Fibroblast of pulmonary artery (primary cell): ENCODE data around the gene FOXA1.

ENCODE experiments used
- DNase-seq: peaks from one replicate; pipeline ENCODE4 v3.0.0-alpha.2; 2010; ENCODE audit warnings: low read depth
- H3K4me3 ChIP-seq: replicated peaks from 2 replicates; pipeline ENCODE4 v1.5.1; 2011; ENCODE audit warnings: low read depth, mild to moderate bottlenecking, control low read depth, low read length, moderate library complexity
- TF ChIP-seq, protein P1 (sequence below): IDR thresholded peaks from 2 replicates; pipeline ENCODE4 v1.5.1; 2011; ENCODE audit warnings: mild to moderate bottlenecking, control low read depth, low read length, inconsistent platforms; ENCODE audit errors: missing control alignments

Gene FOXA1

GRCh38 chr14:37585101-37585511, 9.9 kb downstream of the FOXA1 start:
- TF ChIP-seq, protein P1, sequence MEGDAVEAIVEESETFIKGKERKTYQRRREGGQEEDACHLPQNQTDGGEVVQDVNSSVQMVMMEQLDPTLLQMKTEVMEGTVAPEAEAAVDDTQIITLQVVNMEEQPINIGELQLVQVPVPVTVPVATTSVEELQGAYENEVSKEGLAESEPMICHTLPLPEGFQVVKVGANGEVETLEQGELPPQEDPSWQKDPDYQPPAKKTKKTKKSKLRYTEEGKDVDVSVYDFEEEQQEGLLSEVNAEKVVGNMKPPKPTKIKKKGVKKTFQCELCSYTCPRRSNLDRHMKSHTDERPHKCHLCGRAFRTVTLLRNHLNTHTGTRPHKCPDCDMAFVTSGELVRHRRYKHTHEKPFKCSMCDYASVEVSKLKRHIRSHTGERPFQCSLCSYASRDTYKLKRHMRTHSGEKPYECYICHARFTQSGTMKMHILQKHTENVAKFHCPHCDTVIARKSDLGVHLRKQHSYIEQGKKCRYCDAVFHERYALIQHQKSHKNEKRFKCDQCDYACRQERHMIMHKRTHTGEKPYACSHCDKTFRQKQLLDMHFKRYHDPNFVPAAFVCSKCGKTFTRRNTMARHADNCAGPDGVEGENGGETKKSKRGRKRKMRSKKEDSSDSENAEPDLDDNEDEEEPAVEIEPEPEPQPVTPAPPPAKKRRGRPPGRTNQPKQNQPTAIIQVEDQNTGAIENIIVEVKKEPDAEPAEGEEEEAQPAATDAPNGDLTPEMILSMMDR = no peak
- no peak for DNase-seq
- no peak overlapping the region for H3K4me3 ChIP-seq

DNA sequence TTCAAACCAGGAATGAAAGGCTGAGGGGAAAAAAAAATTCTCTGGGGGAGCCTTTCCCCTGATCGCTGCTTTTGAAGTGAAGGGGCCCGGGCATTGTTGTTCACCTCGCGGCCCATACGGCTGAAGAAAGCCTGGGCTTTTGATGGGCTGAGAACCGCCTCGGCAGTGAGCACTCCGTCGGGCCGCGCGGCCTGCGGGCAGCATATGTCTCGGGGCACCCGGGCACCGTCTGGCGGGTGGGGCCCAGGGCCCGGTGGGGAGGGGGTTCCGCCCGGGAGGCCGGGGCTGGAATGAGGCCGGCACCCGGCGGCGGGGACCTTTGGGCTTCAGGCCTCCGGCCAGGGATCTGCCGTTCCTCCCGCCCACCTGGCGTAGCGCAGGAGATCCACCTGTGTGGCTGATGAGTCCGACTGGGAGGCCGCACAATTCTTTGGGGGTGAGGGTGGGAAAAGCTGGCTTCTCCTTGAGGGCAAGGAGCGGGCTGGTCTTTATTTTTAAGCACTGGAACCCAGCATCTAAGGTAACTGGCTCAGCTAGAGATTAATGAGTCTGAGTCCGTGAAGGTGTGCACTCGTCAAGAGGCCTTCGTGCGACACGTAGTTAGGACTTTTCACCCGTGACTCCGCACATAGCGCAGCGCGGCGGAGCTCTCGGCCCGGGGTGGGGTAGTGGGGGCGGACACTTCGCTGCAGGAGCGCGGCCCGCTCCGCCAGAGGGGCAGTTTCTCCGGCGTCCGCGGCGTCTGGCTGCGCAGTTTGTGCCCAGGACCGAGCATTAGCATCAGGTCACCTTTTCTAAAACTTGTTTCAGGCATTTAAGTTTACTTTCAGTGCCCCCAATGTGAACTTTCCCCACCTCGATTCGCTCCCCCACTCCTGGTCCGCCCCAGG, 10.6 kb downstream of the FOXA1 start:
- TF ChIP-seq, protein P1 = no peak

GRCh38 chr14:37583358-37584210, 11.5 kb downstream of the FOXA1 start:
- no peak for DNase-seq
- H3K4me3 ChIP-seq = no peak overlapping the region
- TF ChIP-seq, protein P1 = no peak

More for the DNA sequence above, 10.6 kb downstream of the FOXA1 start:
- H3K4me3 ChIP-seq = no peak overlapping the region
- no peak for DNase-seq

- DNase-seq = no peak
- TF ChIP-seq, protein P1 = no peak
- H3K4me3 ChIP-seq = no peak overlapping the region
These were observed 14.9 kb downstream of the FOXA1 start for GRCh38 chr14:37580146-37580545.

GRCh38 chr14:37579274-37579673, 15.8 kb downstream of the FOXA1 start:
- DNase-seq = no peak
- TF ChIP-seq, protein P1 = no peak

GRCh38 chr14:37573356-37573755, 21.7 kb downstream of the FOXA1 start:
- DNase-seq = no peak
- TF ChIP-seq, protein P1 = no peak
- no peak overlapping the region for H3K4me3 ChIP-seq

More at GRCh38 chr14:37579274-37579673, 15.8 kb downstream of the FOXA1 start:
- H3K4me3 ChIP-seq = no peak overlapping the region
